ENCODE results near the gene ADAMTS17.

ADAMTS17 gene

DNA sequence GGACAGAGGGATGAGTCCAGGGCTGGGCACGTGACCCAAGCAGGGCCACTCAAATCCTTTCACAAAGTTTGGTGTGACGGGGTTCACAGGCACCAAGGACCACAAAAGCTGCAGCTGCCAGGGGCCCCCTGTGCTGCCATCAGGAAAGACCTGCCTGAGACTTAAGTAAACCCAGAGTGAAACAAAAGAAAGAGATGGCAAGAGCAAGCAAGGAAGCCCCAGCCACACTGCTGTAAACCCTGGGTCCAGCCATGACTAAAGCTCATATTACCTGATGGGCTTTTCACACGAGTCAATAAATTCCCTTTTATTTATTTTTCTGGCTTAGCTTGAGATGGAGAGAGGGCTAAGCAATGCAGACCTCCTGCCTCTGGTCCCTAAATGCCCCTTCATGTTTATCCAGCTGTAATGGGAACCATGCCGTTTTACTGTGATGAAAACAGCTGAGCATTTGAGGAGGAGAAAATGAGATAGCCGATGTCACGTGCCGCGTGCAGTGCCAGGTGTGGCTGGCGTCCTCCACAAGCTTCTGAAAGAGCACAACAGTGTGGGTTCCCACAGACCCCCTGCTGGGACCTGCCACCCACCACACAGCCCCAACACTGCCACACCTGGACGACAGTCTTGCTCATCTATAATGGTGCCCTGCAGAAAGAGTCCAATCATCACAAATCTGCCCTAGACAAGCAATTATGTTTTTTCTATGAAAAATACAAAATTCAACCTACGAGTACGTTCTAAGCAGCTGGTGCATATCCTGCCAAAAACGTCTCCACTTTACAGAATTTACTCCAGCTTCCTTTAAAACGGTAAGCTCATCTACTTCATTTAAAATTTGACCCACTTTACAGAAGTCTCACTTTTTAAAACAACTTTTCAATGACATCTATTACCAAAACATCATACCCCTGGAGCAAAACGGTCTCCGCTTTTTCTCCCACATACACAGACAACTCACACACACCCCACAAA lies 34.2 kb downstream of the ADAMTS17 start:
- Mint-ChIP-seq H3K9me3 (no peaks in the 10 kb centered on the region), H3K4me3 (no peak overlapping the region), H3K4me1 (no peaks in the 10 kb centered on the region), H3K36me3 (no peaks in the 10 kb centered on the region), H3K27ac (no peak overlapping the region)
- no peak for DNase-seq (ENCODE audit: low spot score in 2 of 2)
- no peak for ATAC-seq

DNA sequence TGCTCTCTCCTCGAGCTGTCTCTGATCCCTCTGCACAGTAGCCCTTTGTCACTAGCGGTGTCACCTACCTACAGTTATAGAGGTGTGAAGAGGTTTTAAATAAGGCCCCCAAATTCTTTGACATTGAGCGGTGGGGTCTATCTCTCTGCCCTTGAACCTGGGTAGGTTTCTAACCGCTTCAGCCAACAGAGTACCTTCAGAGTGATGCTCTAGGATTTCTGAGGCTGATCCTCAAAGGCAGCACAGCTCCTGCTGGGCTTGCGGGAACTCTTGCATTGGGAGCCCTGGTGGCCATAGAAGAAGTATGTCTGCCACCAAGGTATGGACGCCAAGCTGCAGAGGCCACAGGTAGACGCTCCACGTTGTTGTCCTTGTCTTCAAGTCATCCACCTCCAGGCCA lies 35.7 kb downstream of the ADAMTS17 start:
- H3K4me3 Mint-ChIP-seq = no peak overlapping the region
- no peaks in the 10 kb centered on the region for H3K4me1 Mint-ChIP-seq
- DNase-seq (ENCODE audit: low spot score in 2 of 2) (no peak), ATAC-seq (no peak)
- H3K27ac Mint-ChIP-seq = no peak overlapping the region
- peaks cover 5% of the 10 kb centered on the region for H3K9me3 Mint-ChIP-seq
- no peaks in the 10 kb centered on the region for H3K36me3 Mint-ChIP-seq

DNA sequence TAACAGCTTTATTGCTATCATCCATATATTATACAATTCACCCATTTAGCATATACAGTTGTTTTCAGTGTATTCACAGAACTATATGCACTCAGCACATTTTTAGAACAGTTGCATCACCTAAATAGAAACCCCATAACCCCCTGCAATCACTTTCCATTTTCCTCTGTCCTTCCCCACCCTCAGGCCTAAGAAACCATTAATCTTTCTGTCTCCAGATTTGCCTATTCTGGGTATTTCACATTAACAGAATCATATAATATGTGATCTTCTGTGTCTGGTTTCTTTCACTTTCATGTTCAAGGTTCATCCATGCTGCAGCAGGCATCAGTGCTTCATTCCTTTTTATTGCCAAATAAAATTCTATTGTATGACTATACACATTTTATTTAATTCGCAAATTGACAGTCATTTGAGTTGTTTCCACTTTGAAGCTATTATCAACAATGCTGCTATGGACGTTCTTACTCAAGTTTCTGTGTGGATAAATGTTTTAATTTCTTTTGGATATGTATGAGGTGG lies 39.8 kb downstream of the ADAMTS17 start:
- H3K9me3 Mint-ChIP-seq = peaks cover 10% of the 10 kb centered on the region
- no peak overlapping the region for H3K4me3 Mint-ChIP-seq
- no peaks in the 10 kb centered on the region for H3K36me3 Mint-ChIP-seq
- ATAC-seq = no peak
- H3K27ac Mint-ChIP-seq = no peak overlapping the region
- no peak for DNase-seq (ENCODE audit: low spot score in 2 of 2)
- H3K4me1 Mint-ChIP-seq = no peaks in the 10 kb centered on the region

- H3K9me3 Mint-ChIP-seq = peaks cover 10% of the 10 kb centered on the region
- ATAC-seq = no peak
- H3K4me1 Mint-ChIP-seq = no peaks in the 10 kb centered on the region
- H3K36me3 Mint-ChIP-seq = no peaks in the 10 kb centered on the region
- no peak overlapping the region for H3K27ac Mint-ChIP-seq
- H3K4me3 Mint-ChIP-seq = no peak overlapping the region
- no peak for DNase-seq (ENCODE audit: low spot score in 2 of 2)
Measured at GRCh38 chr15:100298257-100298656, 43.5 kb downstream of the ADAMTS17 start.

GRCh38 chr15:100297812-100298211 lies 44.0 kb downstream of the ADAMTS17 start:
- no peaks in the 10 kb centered on the region for H3K36me3 Mint-ChIP-seq
- H3K27ac Mint-ChIP-seq = no peak overlapping the region
- DNase-seq (ENCODE audit: low spot score in 2 of 2) (no peak), ATAC-seq (no peak)
- peaks cover 10% of the 10 kb centered on the region for H3K9me3 Mint-ChIP-seq
- H3K4me3 Mint-ChIP-seq = no peak overlapping the region
- no peaks in the 10 kb centered on the region for H3K4me1 Mint-ChIP-seq

DNA sequence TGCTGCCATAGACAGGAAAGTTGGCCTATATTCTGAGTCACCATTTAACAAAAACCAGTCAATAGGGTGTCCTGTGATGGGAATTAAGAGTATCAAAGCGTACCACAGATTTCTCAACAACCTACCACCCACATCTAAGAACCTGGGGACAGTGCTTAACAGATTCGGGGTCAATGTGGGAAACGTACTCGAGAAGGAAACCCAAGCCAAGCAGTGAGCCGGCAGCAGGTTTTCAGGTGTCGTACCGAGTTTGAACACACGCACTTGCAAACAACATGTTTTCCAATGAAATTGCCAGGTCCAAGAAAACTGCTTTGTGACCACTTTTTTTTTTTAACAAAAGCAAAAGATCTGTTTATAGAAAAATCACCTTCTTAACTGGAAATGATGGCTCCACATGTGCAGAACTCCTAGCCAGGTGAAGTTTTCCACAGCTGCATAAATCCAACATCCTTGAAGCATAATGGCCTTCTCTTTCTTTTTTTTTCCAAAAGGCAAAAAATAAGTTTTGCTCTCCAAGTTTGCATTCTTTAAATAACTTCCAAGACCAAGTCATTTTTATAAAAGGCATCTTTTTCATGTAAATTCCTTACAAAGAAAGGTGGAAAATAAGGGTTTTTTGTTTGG lies 45.7 kb downstream of the ADAMTS17 start:
- Mint-ChIP-seq H3K4me1 (peaks cover 1% of the 10 kb centered on the region), H3K4me3 (no peak overlapping the region), H3K36me3 (no peaks in the 10 kb centered on the region), H3K27ac (no peak overlapping the region), H3K9me3 (peaks cover 5% of the 10 kb centered on the region)
- ATAC-seq (no peak), DNase-seq (ENCODE audit: low spot score in 2 of 2) (no peak)

GRCh38 chr15:100292010-100292409 lies 49.8 kb downstream of the ADAMTS17 start:
- ATAC-seq (no peak), DNase-seq (ENCODE audit: low spot score in 2 of 2) (no peak)
- Mint-ChIP-seq H3K4me3 (no peak overlapping the region), H3K27ac (no peak overlapping the region), H3K36me3 (no peaks in the 10 kb centered on the region), H3K4me1 (peaks cover 10% of the 10 kb centered on the region), H3K9me3 (no peaks in the 10 kb centered on the region)

DNA sequence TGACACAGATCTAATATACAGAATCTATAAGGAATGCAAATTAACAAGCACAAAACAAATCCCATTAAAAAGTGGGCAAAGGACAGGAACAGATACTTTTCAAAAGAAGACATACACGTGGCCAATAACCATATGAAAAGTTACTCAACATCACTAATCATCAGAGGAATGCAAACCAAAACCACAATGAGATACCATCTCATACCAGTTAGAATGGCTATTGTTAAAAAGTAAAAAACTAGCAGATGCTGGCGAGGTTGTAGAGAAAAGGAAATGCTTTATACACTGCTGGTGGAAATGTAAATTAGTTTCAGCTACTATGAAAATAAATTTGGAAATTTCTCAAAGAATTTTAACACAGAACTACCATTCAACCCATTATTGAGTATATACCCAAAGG lies 50.7 kb downstream of the ADAMTS17 start:
- DNase-seq (ENCODE audit: low spot score in 2 of 2) = no peak
- Mint-ChIP-seq H3K4me1 (peaks cover 10% of the 10 kb centered on the region), H3K36me3 (no peaks in the 10 kb centered on the region), H3K9me3 (no peaks in the 10 kb centered on the region), H3K27ac (no peak overlapping the region), H3K4me3 (no peak overlapping the region)
- ATAC-seq = no peak

GRCh38 chr15:100285641-100286295 lies 56.0 kb downstream of the ADAMTS17 start:
- Mint-ChIP-seq H3K36me3 (no peaks in the 10 kb centered on the region), H3K4me1 (peaks cover 5% of the 10 kb centered on the region), H3K27ac (no peak overlapping the region), H3K9me3 (no peaks in the 10 kb centered on the region), H3K4me3 (no peak overlapping the region)
- DNase-seq (ENCODE audit: low spot score in 2 of 2) (no peak), ATAC-seq (no peak)

GRCh38 chr15:100284701-100285100 lies 57.1 kb downstream of the ADAMTS17 start:
- Mint-ChIP-seq H3K4me1 (no peaks in the 10 kb centered on the region), H3K27ac (no peak overlapping the region), H3K36me3 (no peaks in the 10 kb centered on the region), H3K4me3 (no peak overlapping the region), H3K9me3 (no peaks in the 10 kb centered on the region)
- DNase-seq (ENCODE audit: low spot score in 2 of 2) = no peak
- no peak for ATAC-seq

GRCh38 chr15:100284191-100284590 lies 57.6 kb downstream of the ADAMTS17 start:
- no peaks in the 10 kb centered on the region for H3K4me1 Mint-ChIP-seq
- H3K36me3 Mint-ChIP-seq = no peaks in the 10 kb centered on the region

DNA sequence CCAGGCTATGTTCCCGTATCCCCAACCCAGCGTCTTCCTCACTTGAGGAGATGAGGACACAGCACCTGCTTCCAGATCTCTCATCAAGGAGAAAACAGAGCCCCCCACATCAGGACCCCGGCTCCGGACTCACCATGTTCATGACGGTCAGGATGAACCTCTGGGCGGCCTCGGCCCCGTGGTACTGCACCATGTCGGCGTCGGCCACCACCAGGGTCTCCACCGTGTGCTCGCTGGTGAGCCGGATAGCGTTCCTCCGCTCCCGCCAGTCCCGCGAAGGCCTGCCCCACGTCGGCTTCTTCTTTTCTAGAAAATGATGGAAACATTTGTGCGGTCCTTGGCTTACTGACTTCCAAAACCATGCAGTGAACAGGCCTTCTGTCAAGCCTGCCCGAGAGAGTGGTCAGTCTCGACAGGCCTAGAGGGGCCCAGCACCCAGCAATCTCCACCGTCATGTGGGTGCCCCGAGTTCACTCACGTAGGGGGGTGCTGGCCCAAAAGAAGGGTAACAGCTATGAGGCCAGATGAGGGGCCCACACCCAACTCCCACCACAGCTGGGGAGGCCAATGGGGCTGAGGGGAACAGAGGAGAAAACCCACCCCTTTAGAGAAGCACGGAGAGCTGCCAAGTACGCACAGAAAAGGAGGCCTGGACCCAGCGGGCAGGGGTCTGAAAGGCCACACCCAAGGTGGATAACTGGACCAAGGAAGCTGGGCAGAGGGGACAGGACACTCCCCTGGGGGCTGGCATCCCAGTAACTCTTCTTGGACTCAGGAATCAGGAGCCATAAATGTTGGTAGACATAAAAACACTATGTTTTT lies 60.5 kb downstream of the ADAMTS17 start:
- no peak overlapping the region for H3K4me3 Mint-ChIP-seq
- DNase-seq (ENCODE audit: low spot score in 2 of 2) (no peak), ATAC-seq (no peak)
- no peaks in the 10 kb centered on the region for H3K9me3 Mint-ChIP-seq
- H3K4me1 Mint-ChIP-seq = no peaks in the 10 kb centered on the region
- no peak overlapping the region for H3K27ac Mint-ChIP-seq
- no peaks in the 10 kb centered on the region for H3K36me3 Mint-ChIP-seq

More at GRCh38 chr15:100284191-100284590, 57.6 kb downstream of the ADAMTS17 start:
- no peak for ATAC-seq
- no peak overlapping the region for H3K27ac Mint-ChIP-seq
- no peak overlapping the region for H3K4me3 Mint-ChIP-seq
- H3K9me3 Mint-ChIP-seq = no peaks in the 10 kb centered on the region
- no peak for DNase-seq (ENCODE audit: low spot score in 2 of 2)

DNA sequence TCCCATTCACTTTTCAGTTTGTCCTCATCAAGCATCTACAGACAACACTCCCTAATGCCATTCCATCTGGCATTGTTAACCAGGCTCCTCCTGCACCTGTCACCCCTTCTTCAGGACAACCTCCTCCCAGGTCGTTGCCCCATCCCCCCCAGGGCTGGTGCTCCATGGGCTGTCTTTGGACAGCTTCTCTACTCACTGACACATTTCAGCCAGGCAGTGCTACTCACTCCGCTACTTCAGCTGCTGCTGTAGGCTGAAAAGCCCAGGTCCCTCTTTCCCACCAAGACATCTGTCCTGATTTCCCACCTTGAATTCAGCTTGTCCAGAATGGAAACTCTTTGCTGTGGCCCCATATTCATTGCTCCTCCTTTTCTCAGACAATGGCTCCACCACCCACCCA lies 61.9 kb downstream of the ADAMTS17 start:
- H3K36me3 Mint-ChIP-seq = no peaks in the 10 kb centered on the region
- H3K9me3 Mint-ChIP-seq = peaks cover 4% of the 10 kb centered on the region
- no peak overlapping the region for H3K4me3 Mint-ChIP-seq
- no peaks in the 10 kb centered on the region for H3K4me1 Mint-ChIP-seq
- H3K27ac Mint-ChIP-seq = peak overlapping the region; percentile 81
- no peak for ATAC-seq
- no peak for DNase-seq (ENCODE audit: low spot score in 2 of 2)

DNA sequence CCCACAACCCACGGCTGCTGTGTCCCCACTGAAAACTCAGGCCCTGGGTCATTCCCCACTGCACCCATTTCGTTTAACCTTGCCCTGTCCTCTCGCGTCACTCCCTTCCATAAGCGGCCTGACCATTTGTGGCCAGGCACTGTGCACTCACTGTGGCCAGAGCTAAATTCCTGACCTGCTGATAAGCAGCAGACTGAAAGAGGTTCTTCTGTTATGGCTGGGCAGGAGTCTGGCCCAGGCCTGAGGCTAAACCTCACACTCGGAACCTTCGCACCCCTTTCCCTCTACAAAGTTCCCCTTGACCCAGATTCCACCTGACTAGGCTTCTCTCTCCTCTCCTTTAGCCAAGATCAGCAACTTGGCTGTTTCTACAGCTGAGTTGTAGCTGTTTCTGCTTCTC lies 62.3 kb downstream of the ADAMTS17 start:
- H3K4me3 Mint-ChIP-seq = no peak overlapping the region
- ATAC-seq (peak; percentile 8), DNase-seq (ENCODE audit: low spot score in 2 of 2) (no peak)
- peaks cover 5% of the 10 kb centered on the region for H3K9me3 Mint-ChIP-seq
- no peaks in the 10 kb centered on the region for H3K4me1 Mint-ChIP-seq
- no peaks in the 10 kb centered on the region for H3K36me3 Mint-ChIP-seq
- H3K27ac Mint-ChIP-seq = no peak overlapping the region

All from stimulated activated effector memory CD8-positive, alpha-beta T cell treated with anti-CD3 and anti-CD28 coated beads, Interleukin-12 subunit alpha, Interleukin-12 subunit beta, amount 100 ng/mL, for 72 hours (primary cell).